ENCODE data around the gene AHSA1.

- no peak for TF ChIP-seq CTCF (IDR thresholded peaks at IDR 0.05)
- no peak for TF ChIP-seq CBX8 (IDR thresholded peaks at IDR 0.05)
- TF ChIP-seq CHD2 (IDR thresholded peaks at IDR 0.05; ENCODE audit: low read length, partially characterized antibody), result no peak
- TF ChIP-seq POLR2A (IDR thresholded peaks at IDR 0.05; ENCODE audit: low read length), result no peak
- TF ChIP-seq CHD4 (IDR thresholded peaks at IDR 0.05; ENCODE audit: borderline replicate concordance), result no peak
- TF ChIP-seq ZFP36 (IDR thresholded peaks at IDR 0.05; ENCODE audit: borderline replicate concordance, partially characterized antibody), result no peak
- no peak for TF ChIP-seq USF2 (IDR thresholded peaks at IDR 0.05)
- no peak for TF ChIP-seq REST (IDR thresholded peaks at IDR 0.05)
- no peak for TF ChIP-seq JUN (IDR thresholded peaks at IDR 0.05)
- TF ChIP-seq MAX (IDR thresholded peaks at IDR 0.05), result no peak
Measured at GRCh38 chr14:77423423-77423822, 34.5 kb upstream of the AHSA1 start, which contains the start of gene NOXRED1.
